Mucosa of stomach (tissue), 1 donor: ENCODE data around the gene ADGRD2.

Source experiments
- H3K27me3 ChIP-seq: one replicate; pipeline ENCODE4 v1.7.0; 2013; ENCODE audit warnings: mild to moderate bottlenecking, low read length; ENCODE audit not compliant: control insufficient read depth, insufficient read depth
- H3K36me3 ChIP-seq: one replicate; pipeline ENCODE4 v1.7.0; 2013; ENCODE audit warnings: low read length; ENCODE audit not compliant: control insufficient read depth, insufficient read depth
- H3K4me1 ChIP-seq: one replicate; pipeline ENCODE4 v1.7.0; 2013; ENCODE audit warnings: mild to moderate bottlenecking, low read length; ENCODE audit not compliant: control insufficient read depth, insufficient read depth
- H3K4me3 ChIP-seq: one replicate; pipeline ENCODE4 v1.7.0; 2013; ENCODE audit warnings: low read length
- H3K9ac ChIP-seq: one replicate; pipeline ENCODE4 v1.7.0; 2013; ENCODE audit warnings: mild to moderate bottlenecking, low read length, moderate library complexity
- H3K9me3 ChIP-seq: one replicate; pipeline ENCODE4 v1.7.0; 2013; ENCODE audit warnings: mild to moderate bottlenecking, low read length, moderate library complexity; ENCODE audit not compliant: control insufficient read depth
- donor health status: Pancreatic carcinoma.

ADGRD2 gene

GRCh38 chr9:124467410-124468060 lies 17.3 kb downstream of the ADGRD2 start:
- Histone ChIP-seq H3K4me3 (no peak overlapping the region), H3K27me3 (peaks cover 4% of the 10 kb centered on the region), H3K36me3 (no peaks in the 10 kb centered on the region)

GRCh38 chr9:124468061-124468740 lies 17.9 kb downstream of the ADGRD2 start:
- Histone ChIP-seq H3K4me1 (no peaks in the 10 kb centered on the region), H3K27me3 (peaks cover 4% of the 10 kb centered on the region), H3K36me3 (no peaks in the 10 kb centered on the region), H3K4me3 (no peak overlapping the region), H3K9ac (no peak overlapping the region), H3K9me3 (no peaks in the 10 kb centered on the region)

More at GRCh38 chr9:124467410-124468060, 17.3 kb downstream of the ADGRD2 start:
- Histone ChIP-seq H3K9me3 (no peaks in the 10 kb centered on the region), H3K4me1 (no peaks in the 10 kb centered on the region), H3K9ac (no peak overlapping the region)

GRCh38 chr9:124469011-124469832 lies 19.0 kb downstream of the ADGRD2 start:
- Histone ChIP-seq H3K4me3 (no peak overlapping the region), H3K36me3 (no peaks in the 10 kb centered on the region), H3K9me3 (no peaks in the 10 kb centered on the region), H3K4me1 (no peaks in the 10 kb centered on the region), H3K27me3 (peaks cover 4% of the 10 kb centered on the region), H3K9ac (no peak overlapping the region)

- Histone ChIP-seq H3K27me3 (peaks cover 4% of the 10 kb centered on the region), H3K4me1 (no peaks in the 10 kb centered on the region), H3K4me3 (no peak overlapping the region), H3K9me3 (no peaks in the 10 kb centered on the region), H3K36me3 (no peaks in the 10 kb centered on the region), H3K9ac (no peak overlapping the region)
These were observed 20.1 kb downstream of the ADGRD2 start for GRCh38 chr9:124470306-124470705.

- Histone ChIP-seq H3K4me3 (no peak overlapping the region), H3K27me3 (peaks cover 8% of the 10 kb centered on the region), H3K9me3 (no peaks in the 10 kb centered on the region), H3K4me1 (no peaks in the 10 kb centered on the region), H3K9ac (no peak overlapping the region), H3K36me3 (no peaks in the 10 kb centered on the region)
These were observed 20.5 kb downstream of the ADGRD2 start for GRCh38 chr9:124470726-124471125.

GRCh38 chr9:124471761-124472160 lies 21.5 kb downstream of the ADGRD2 start:
- H3K27me3 ChIP-seq: peaks cover 19% of the 10 kb centered on the region
- H3K4me3 ChIP-seq: no peak overlapping the region
- no peaks in the 10 kb centered on the region for H3K4me1 ChIP-seq
- H3K9ac ChIP-seq: no peak overlapping the region
- no peaks in the 10 kb centered on the region for H3K9me3 ChIP-seq
- H3K36me3 ChIP-seq: no peaks in the 10 kb centered on the region

GRCh38 chr9:124472770-124473169 lies 22.5 kb downstream of the ADGRD2 start:
- Histone ChIP-seq H3K4me3 (no peak overlapping the region), H3K4me1 (no peaks in the 10 kb centered on the region), H3K36me3 (no peaks in the 10 kb centered on the region), H3K9me3 (no peaks in the 10 kb centered on the region), H3K27me3 (peaks cover 27% of the 10 kb centered on the region), H3K9ac (no peak overlapping the region)

GRCh38 chr9:124473310-124473709 lies 23.1 kb downstream of the ADGRD2 start:
- Histone ChIP-seq H3K9ac (no peak overlapping the region), H3K27me3 (peaks cover 33% of the 10 kb centered on the region), H3K4me1 (no peaks in the 10 kb centered on the region), H3K9me3 (no peaks in the 10 kb centered on the region), H3K36me3 (no peaks in the 10 kb centered on the region), H3K4me3 (no peak overlapping the region)

GRCh38 chr9:124474151-124474550 lies 23.9 kb downstream of the ADGRD2 start:
- no peaks in the 10 kb centered on the region for H3K9me3 ChIP-seq
- no peak overlapping the region for H3K9ac ChIP-seq
- H3K27me3 ChIP-seq: peaks cover 41% of the 10 kb centered on the region
- no peaks in the 10 kb centered on the region for H3K36me3 ChIP-seq
- H3K4me3 ChIP-seq: no peak overlapping the region
- no peaks in the 10 kb centered on the region for H3K4me1 ChIP-seq

- Histone ChIP-seq H3K36me3 (no peaks in the 10 kb centered on the region), H3K9me3 (no peaks in the 10 kb centered on the region), H3K4me1 (no peaks in the 10 kb centered on the region), H3K27me3 (peaks cover 53% of the 10 kb centered on the region), H3K4me3 (no peak overlapping the region), H3K9ac (no peak overlapping the region)
These were observed 25.1 kb downstream of the ADGRD2 start for GRCh38 chr9:124475158-124475867.

GRCh38 chr9:124475868-124476690 lies 25.8 kb downstream of the ADGRD2 start:
- H3K4me3 ChIP-seq: no peak overlapping the region
- H3K9me3 ChIP-seq: no peaks in the 10 kb centered on the region
- no peak overlapping the region for H3K9ac ChIP-seq
- peaks cover 59% of the 10 kb centered on the region for H3K27me3 ChIP-seq
- no peaks in the 10 kb centered on the region for H3K36me3 ChIP-seq
- H3K4me1 ChIP-seq: no peaks in the 10 kb centered on the region
